ENCODE measurements around the gene TBC1D10B. TPM values are rescaled to one million over a fixed set of nuclear protein-coding genes. Genes with fewer than 3 reads are reported as not detected.

TBC1D10B gene
- total and polyA plus RNA-seq, 9 of the 15 experiments (the other 6 are each of a cell fraction or from before 2014, with no cell fraction given): 2.2 to 55.4 (median 17.5) TPM

GRCh38 chr16:30378236-30379157 is 8.2 kb upstream of the TBC1D10B start:
- H3K4me1 ChIP-seq (replicated peaks in 1 of 2; ENCODE audit: control insufficient read depth in 2 of 2, insufficient read depth in 2 of 2, low read length in 2 of 2): peaks cover 46 to 62% of the 10 kb centered on the region in 2 experiments
- TF ChIP-seq ZNF431 (CRISPR knock-in tag; IDR thresholded peaks at IDR 0.05) (0 out of 2 replicates have a peak, but pooled peaks have one; percentile 23), SAFB (IDR thresholded peaks at IDR 0.05; ENCODE audit: borderline replicate concordance, low read depth, low read length) (no peak), EP400 (IDR thresholded peaks at IDR 0.05) (peak; percentile 81), ETS2 (tag; IDR thresholded peaks at IDR 0.05; ENCODE audit: borderline replicate concordance, poor library complexity, severe bottlenecking) (no peak), RNF2 (IDR thresholded peaks at IDR 0.05) (no peak; the same call in 1 of the 2 replicates), GABPA (tag; conservative IDR thresholded peaks at IDR 0.05; ENCODE audit: low read depth) (peak; percentile 42; the same call in 1 of the 2 replicates), BCL6 (CRISPR knock-in tag; IDR thresholded peaks at IDR 0.05) (no peak), JUND (IDR thresholded peaks at IDR 0.05; ENCODE audit: borderline replicate concordance, low read depth, low read length) (no peak; the same call in 1 of the 2 replicates), JUND (tag; IDR thresholded peaks at IDR 0.05; ENCODE audit: borderline replicate concordance, low read depth, low read length) (no peak; the same call in 2 of the 3 replicates), XRCC3 (IDR thresholded peaks at IDR 0.05) (no peak), POLR2B (IDR thresholded peaks at IDR 0.05; ENCODE audit: low read depth, partially characterized antibody) (peak; percentile 56), MXI1 (IDR thresholded peaks at IDR 0.05; ENCODE audit: low read depth, low read length) (peak; percentile 44; the same call in 1 of the 2 replicates), ZNF274 (IDR thresholded peaks at IDR 0.05; ENCODE audit: borderline replicate concordance, low read depth, low read length) (no peak)
- TF ChIP-seq, protein P1, sequence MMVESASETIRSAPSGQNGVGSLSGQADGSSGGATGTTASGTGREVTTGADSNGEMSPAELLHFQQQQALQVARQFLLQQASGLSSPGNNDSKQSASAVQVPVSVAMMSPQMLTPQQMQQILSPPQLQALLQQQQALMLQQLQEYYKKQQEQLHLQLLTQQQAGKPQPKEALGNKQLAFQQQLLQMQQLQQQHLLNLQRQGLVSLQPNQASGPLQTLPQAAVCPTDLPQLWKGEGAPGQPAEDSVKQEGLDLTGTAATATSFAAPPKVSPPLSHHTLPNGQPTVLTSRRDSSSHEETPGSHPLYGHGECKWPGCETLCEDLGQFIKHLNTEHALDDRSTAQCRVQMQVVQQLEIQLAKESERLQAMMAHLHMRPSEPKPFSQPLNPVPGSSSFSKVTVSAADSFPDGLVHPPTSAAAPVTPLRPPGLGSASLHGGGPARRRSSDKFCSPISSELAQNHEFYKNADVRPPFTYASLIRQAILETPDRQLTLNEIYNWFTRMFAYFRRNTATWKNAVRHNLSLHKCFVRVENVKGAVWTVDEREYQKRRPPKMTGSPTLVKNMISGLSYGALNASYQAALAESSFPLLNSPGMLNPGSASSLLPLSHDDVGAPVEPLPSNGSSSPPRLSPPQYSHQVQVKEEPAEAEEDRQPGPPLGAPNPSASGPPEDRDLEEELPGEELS (CRISPR knock-in tag; IDR thresholded peaks at IDR 0.05; ENCODE audit: borderline replicate concordance): 0 out of 2 replicates have a peak, but pooled peaks have one; percentile 23
- TF ChIP-seq, protein P2, sequence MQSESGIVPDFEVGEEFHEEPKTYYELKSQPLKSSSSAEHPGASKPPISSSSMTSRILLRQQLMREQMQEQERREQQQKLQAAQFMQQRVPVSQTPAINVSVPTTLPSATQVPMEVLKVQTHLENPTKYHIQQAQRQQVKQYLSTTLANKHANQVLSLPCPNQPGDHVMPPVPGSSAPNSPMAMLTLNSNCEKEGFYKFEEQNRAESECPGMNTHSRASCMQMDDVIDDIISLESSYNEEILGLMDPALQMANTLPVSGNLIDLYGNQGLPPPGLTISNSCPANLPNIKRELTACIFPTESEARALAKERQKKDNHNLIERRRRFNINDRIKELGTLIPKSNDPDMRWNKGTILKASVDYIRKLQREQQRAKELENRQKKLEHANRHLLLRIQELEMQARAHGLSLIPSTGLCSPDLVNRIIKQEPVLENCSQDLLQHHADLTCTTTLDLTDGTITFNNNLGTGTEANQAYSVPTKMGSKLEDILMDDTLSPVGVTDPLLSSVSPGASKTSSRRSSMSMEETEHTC (IDR thresholded peaks at IDR 0.05): no peak

More at GRCh38 chr16:30378236-30379157, 8.2 kb upstream of the TBC1D10B start:
- H3K4me2 ChIP-seq (ENCODE audit: insufficient read depth, low read length): peak overlapping the region; percentile 83
- peak; percentile 94 for ATAC-seq
- H3K9ac ChIP-seq (ENCODE audit: insufficient read depth in 1 of 2, low read depth in 2 of 2, low read length in 2 of 2): peak overlapping the region; percentile 70 to 95
- DNase-seq (ENCODE audit: extremely low read depth in 1 of 4, low spot score in 3 of 4): peak; percentile 95 to 99 (median 96)
- peak; percentile 92 for FAIRE-seq
- in situ Hi-C loops (cut with MboI) (no loop called here), intact Hi-C loops (cut with micrococcal nuclease) (loop anchor here (10.0 kb wide), 1 partner anchor 314 kb away; the partner anchor contains the start of gene ALDOA)
- H3K36me3 ChIP-seq (ENCODE audit: control insufficient read depth, insufficient read depth, low read length): peaks cover 7% of the 10 kb centered on the region; the same call in 1 of the 3 replicates
- H3K79me2 ChIP-seq (ENCODE audit: control insufficient read depth, insufficient read depth, low read length): peaks cover 16% of the 10 kb centered on the region
- H3K9me3 ChIP-seq (replicated peaks; ENCODE audit: control insufficient read depth, insufficient read depth, low read depth, low read length): no peaks in the 10 kb centered on the region
- 0% methylated on average over 37 of the region's 67 CpGs for WGBS (ENCODE audit: insufficient coverage, low coverage, missing lambda C conversion rate)
- no peaks in the 10 kb centered on the region for H4K20me1 ChIP-seq (replicated peaks; ENCODE audit: control insufficient read depth, insufficient read depth, low read length)
- H3K27me3 ChIP-seq (ENCODE audit: control insufficient read depth in 2 of 2, insufficient read depth in 2 of 2, low read length in 2 of 2): no peaks in the 10 kb centered on the region
- ChIA-PET CTCF (ENCODE audit: low intra/inter-chr PET ratio) (no interaction called here), POLR2A (interaction anchor here (0.6 to 2.3 kb wide), 6 partner anchors 13 to 518 kb away, joined by 3 to 6 read pairs (median 4); partner anchors contain the start of genes CD2BP2 and CTF1)
- no peaks in the 10 kb centered on the region for H3K9me1 ChIP-seq (ENCODE audit: control insufficient read depth, insufficient read depth, low read length)
- BruUV-seq (replicated peaks): no TSS peak
- H3K4me3 ChIP-seq: peak overlapping the region; percentile 55
- peak overlapping the region; percentile 92 for H3K27ac ChIP-seq (ENCODE audit: extremely low read depth, low read depth, low read length)
- H2AFZ ChIP-seq (ENCODE audit: low read depth, low read length): peak overlapping the region; percentile 71

All from K562 (cell line).